Gastrocnemius medialis (tissue), 4 donors: ENCODE measurements around the gene PDIA4. TPM values are rescaled to one million over a fixed set of nuclear protein-coding genes. Genes with fewer than 3 reads are reported as not detected.

Experiments
- ATAC-seq, 2 donors: fragments of 150-250 bp; one replicate each; pipeline ENCODE4 v1.9.1; 2016
- DNase-seq, 2 donors: peaks; one replicate each; pipeline ENCODE4 v3.0.0-alpha.2; 2019
- H3K27ac ChIP-seq, 4 donors: fragments of 200-600 bp; sonication (generic); 1 replicate in 1 of 4; 2 replicates in 3 of 4; pipeline ENCODE4 v1.5.1; 2016 to 2018; ENCODE audit warnings: mild to moderate bottlenecking in 2 of 4, moderate library complexity in 1 of 4
- H3K27me3 ChIP-seq, 3 donors: fragments of 200-600 bp; sonication (generic) in 2 of 3; 1 replicate in 1 of 3; 2 replicates in 2 of 3; pipeline versions ENCODE4 v1.5.1 to v1.6.0; 2016 to 2019; ENCODE audit warnings: mild to moderate bottlenecking in 1 of 3, moderate library complexity in 1 of 3
- H3K36me3 ChIP-seq, 2 donors: fragments of 200-600 bp; sonication (generic) in 1 of 2; one replicate each; pipeline ENCODE4 v1.5.1; 2017 to 2018
- H3K4me1 ChIP-seq, 2 donors: fragments of 200-600 bp; sonication (generic) in 1 of 2; one replicate each; pipeline ENCODE4 v1.5.1; 2016 to 2017; ENCODE audit warnings: mild to moderate bottlenecking in 2 of 2
- H3K4me3 ChIP-seq, 4 donors: fragments of 200-600 bp; sonication (generic) in 3 of 4; 1 replicate in 1 of 4; 2 replicates in 3 of 4; pipeline ENCODE4 v1.5.1; 2016 to 2019; ENCODE audit warnings: mild to moderate bottlenecking in 2 of 4
- H3K9me3 ChIP-seq, 3 donors: fragments of 200-600 bp; sonication (generic) in 2 of 3; 1 replicate in 1 of 3; 2 replicates in 2 of 3; pipeline ENCODE4 v1.5.1; 2016 to 2019
- CTCF ChIP-seq, 5 experiments: fragments of 450-650 bp in 3 of 5; fragments of 200-600 bp in 2 of 5; sonication (generic) in 2 of 5; IDR thresholded peaks in 4 of 5; conservative IDR thresholded peaks in 1 of 5; 1 replicate in 4 of 5; 2 replicates in 1 of 5; pipeline ENCODE4 v1.5.1; 2016 to 2019; ENCODE audit warnings: antibody characterized with exemption in 5 of 5, mild to moderate bottlenecking in 3 of 5, moderate library complexity in 3 of 5
- POLR2A ChIP-seq, 2 donors: fragments of 450-650 bp; IDR thresholded peaks; one replicate each; pipeline ENCODE4 v1.6.1; 2017; ENCODE audit warnings: antibody characterized with exemption in 2 of 2, mild to moderate bottlenecking in 2 of 2, moderate library complexity in 2 of 2
- in situ Hi-C, 4 donors: fragments of 200-750 bp; cut with MboI; loops; one replicate each; pipeline versions ENCODE4 v1.15.0 to v1.8.0; 2017; ENCODE audit warnings: low sequenced_read_pairs in 4 of 4
- intact Hi-C: fragments of 100-400 bp; cut with DNase I; formaldehyde crosslinking; loops from one replicate; pipeline ENCODE4 v1.15.1; 2023; ENCODE audit warnings: low total_unique reads
- total RNA-seq, 4 donors: library from RNA; depleted of rRNA; stranded (reverse); fragments of >200 nt; gene quantifications; one replicate each; pipeline versions ENCODE4 v1.1.0 to v1.2.3, GENCODE V29; 2016

PDIA4 gene
- total RNA-seq, 4 donors from 2014 or later, result 10.8 to 19.6 (median 14.2) TPM

- no peak overlapping the region for H3K4me3 ChIP-seq
- no peaks in the 10 kb centered on the region for H3K27me3 ChIP-seq
- in situ Hi-C loops (loop anchor here in 2 of 4 donors (10.0 kb wide), 1 partner anchor 82 kb away; no protein-coding TSS in a partner anchor), intact Hi-C loops (no loop called here)
- no peak overlapping the region for H3K27ac ChIP-seq
- no peak for TF ChIP-seq POLR2A (IDR thresholded peaks at IDR 0.05)
- TF ChIP-seq CTCF (IDR thresholded peaks at IDR 0.05 in 4 of 5, conservative IDR thresholded peaks at IDR 0.05 in 1 of 5), result no peak
- no peaks in the 10 kb centered on the region for H3K9me3 ChIP-seq
- no peaks in the 10 kb centered on the region for H3K4me1 ChIP-seq
- peaks cover 0 to 32% of the 10 kb centered on the region in 2 donors for H3K36me3 ChIP-seq
- DNase-seq, result no peak
- no peak for ATAC-seq
Observed at GRCh38 chr7:149003018-149003417, 25.3 kb downstream of the PDIA4 start.

GRCh38 chr7:149002604-149003003 is 25.7 kb downstream of the PDIA4 start:
- Histone ChIP-seq H3K9me3 (no peaks in the 10 kb centered on the region), H3K27ac (no peak overlapping the region), H3K36me3 (peaks cover 0 to 28% of the 10 kb centered on the region in 2 donors), H3K4me3 (no peak overlapping the region), H3K27me3 (no peaks in the 10 kb centered on the region), H3K4me1 (no peaks in the 10 kb centered on the region)
- TF ChIP-seq CTCF (IDR thresholded peaks at IDR 0.05 in 4 of 5, conservative IDR thresholded peaks at IDR 0.05 in 1 of 5) (no peak), POLR2A (IDR thresholded peaks at IDR 0.05) (no peak)
- intact Hi-C loops (no loop called here), in situ Hi-C loops (loop anchor here in 2 of 4 donors (10.0 kb wide), 1 partner anchor 82 kb away; no protein-coding TSS in a partner anchor)
- DNase-seq (no peak), ATAC-seq (no peak)

- intact Hi-C loops (no loop called here), in situ Hi-C loops (loop anchor here in 2 of 4 donors (10.0 kb wide), 1 partner anchor 83 kb away; no protein-coding TSS in a partner anchor)
- H3K9me3 ChIP-seq, result no peaks in the 10 kb centered on the region
- no peak for ATAC-seq
- TF ChIP-seq POLR2A (IDR thresholded peaks at IDR 0.05), result no peak
- no peak for TF ChIP-seq CTCF (IDR thresholded peaks at IDR 0.05 in 4 of 5, conservative IDR thresholded peaks at IDR 0.05 in 1 of 5)
- H3K36me3 ChIP-seq, result peaks cover 0 to 19% of the 10 kb centered on the region in 2 donors
- H3K4me3 ChIP-seq, result no peak overlapping the region
- no peaks in the 10 kb centered on the region for H3K4me1 ChIP-seq
- H3K27me3 ChIP-seq, result no peaks in the 10 kb centered on the region
- DNase-seq, result no peak
- H3K27ac ChIP-seq, result no peak overlapping the region
Observed at GRCh38 chr7:149001427-149002068, 26.8 kb downstream of the PDIA4 start.

- intact Hi-C loops (no loop called here), in situ Hi-C loops (loop anchor here in 2 of 4 donors (10.0 kb wide), 1 partner anchor 84 kb away; no protein-coding TSS in a partner anchor)
- no peaks in the 10 kb centered on the region for H3K4me1 ChIP-seq
- TF ChIP-seq CTCF (IDR thresholded peaks at IDR 0.05 in 4 of 5, conservative IDR thresholded peaks at IDR 0.05 in 1 of 5), result no peak
- TF ChIP-seq POLR2A (IDR thresholded peaks at IDR 0.05), result no peak
- peaks cover 0 to 15% of the 10 kb centered on the region in 2 donors for H3K36me3 ChIP-seq
- ATAC-seq (no peak), DNase-seq (no peak)
- H3K4me3 ChIP-seq, result no peak overlapping the region
- H3K27me3 ChIP-seq, result no peaks in the 10 kb centered on the region
- H3K9me3 ChIP-seq, result no peaks in the 10 kb centered on the region
- H3K27ac ChIP-seq, result no peak overlapping the region
Observed at GRCh38 chr7:149000961-149001360, 27.3 kb downstream of the PDIA4 start.
